ENCODE measurements around the gene YY2. TPM values are rescaled to one million over a fixed set of nuclear protein-coding genes. Genes with fewer than 3 reads are reported as not detected.

Gene YY2
- 0.30 TPM for total RNA-seq
- long read RNA-seq = 0 reads

DNA sequence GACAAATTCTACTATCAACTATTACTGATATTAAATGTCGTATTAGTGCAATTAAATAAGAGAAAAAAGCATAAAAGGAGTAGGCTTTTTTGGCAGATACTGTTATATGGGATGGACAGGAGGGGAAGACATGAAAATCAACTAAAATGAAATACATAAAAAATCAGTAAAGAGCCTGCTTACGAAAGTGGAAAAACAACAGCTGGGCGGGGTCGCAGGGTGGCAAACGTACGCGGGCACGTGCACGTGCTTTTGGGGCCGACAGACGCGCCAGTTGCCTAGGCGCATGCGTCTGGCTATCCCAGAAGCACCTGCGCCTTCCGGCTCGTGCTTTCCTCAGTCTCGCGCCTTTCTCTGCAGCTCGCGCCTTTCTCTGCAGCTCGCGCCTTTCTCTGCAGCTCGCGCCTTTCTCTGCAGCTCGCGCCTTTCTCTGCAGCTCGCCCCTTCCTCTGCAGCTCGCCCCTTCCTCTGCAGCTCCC is at the start of gene YY2:
Gene YY2, plus strand, starts transcription at position 51 of the 479 bp plus-strand sequence. CDS start 498 bp downstream, outside the sequence.
- Histone ChIP-seq H3K4me1 (no peaks in the 10 kb centered on the region), H3K9me3 (replicated peaks) (no peaks in the 10 kb centered on the region), H3K4me3 (no peak within 1 kb of the TSS), H3K36me3 (peaks cover 30% of the 10 kb centered on the region), H3K27me3 (ENCODE audit: low read depth) (no peaks in the 10 kb centered on the region), H3K27ac (replicated peaks) (no peak within 1 kb of the TSS)
- no peak for DNase-seq
- TF ChIP-seq, protein P1, sequence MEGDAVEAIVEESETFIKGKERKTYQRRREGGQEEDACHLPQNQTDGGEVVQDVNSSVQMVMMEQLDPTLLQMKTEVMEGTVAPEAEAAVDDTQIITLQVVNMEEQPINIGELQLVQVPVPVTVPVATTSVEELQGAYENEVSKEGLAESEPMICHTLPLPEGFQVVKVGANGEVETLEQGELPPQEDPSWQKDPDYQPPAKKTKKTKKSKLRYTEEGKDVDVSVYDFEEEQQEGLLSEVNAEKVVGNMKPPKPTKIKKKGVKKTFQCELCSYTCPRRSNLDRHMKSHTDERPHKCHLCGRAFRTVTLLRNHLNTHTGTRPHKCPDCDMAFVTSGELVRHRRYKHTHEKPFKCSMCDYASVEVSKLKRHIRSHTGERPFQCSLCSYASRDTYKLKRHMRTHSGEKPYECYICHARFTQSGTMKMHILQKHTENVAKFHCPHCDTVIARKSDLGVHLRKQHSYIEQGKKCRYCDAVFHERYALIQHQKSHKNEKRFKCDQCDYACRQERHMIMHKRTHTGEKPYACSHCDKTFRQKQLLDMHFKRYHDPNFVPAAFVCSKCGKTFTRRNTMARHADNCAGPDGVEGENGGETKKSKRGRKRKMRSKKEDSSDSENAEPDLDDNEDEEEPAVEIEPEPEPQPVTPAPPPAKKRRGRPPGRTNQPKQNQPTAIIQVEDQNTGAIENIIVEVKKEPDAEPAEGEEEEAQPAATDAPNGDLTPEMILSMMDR (IDR thresholded peaks at IDR 0.05; ENCODE audit: borderline replicate concordance) = no peak
- intact Hi-C loops (cut with micrococcal nuclease) = no loop called here

DNA sequence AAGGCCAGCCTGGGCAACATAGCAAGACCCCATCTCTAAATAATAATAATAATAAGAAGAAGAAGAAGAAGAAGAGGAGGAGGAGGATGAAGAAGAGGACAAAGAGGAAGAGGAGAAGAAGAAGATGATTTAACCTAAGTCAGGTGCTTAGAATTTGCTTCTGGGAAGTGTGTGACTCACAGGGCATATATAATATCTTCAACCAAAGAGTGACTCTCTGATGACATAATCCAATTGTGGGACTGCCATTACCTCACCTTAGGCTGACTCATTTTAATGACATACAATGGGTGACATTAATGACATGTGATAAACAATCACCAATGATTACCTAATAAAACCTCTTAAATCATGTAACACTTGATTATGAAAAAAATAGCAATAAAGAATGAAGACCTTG is 49.1 kb upstream of the YY2 start:
- no peak for DNase-seq

DNA sequence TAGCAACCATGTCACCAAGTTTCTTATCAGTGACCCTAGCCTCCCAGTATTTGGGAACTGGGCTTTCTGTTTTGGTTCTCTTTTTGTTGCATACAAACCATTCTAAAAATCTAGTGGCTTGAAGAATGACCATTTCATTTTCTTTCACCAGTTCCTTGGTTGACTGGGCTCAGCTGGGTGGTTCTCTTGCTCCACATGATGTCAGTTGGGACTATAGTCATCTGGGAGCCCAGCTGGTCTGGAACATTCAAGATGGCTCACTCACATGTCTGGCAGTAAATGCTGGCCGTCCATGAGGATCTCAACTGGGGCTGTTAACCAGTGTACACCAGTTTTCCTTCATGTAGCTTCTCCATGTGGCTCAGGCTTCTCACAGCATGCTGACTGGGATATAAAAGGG is 44.0 kb upstream of the YY2 start:
- H3K4me1 ChIP-seq = no peaks in the 10 kb centered on the region
- DNase-seq = no peak
- H3K36me3 ChIP-seq = no peaks in the 10 kb centered on the region
- H3K27ac ChIP-seq (replicated peaks) = no peak overlapping the region
- intact Hi-C loops (cut with micrococcal nuclease) = no loop called here
- no peaks in the 10 kb centered on the region for H3K9me3 ChIP-seq (replicated peaks)
- TF ChIP-seq, protein P1 (IDR thresholded peaks at IDR 0.05; ENCODE audit: borderline replicate concordance) = no peak
- no peaks in the 10 kb centered on the region for H3K27me3 ChIP-seq (ENCODE audit: low read depth)
- H3K4me3 ChIP-seq = no peak overlapping the region

More for the DNA sequence above, 49.1 kb upstream of the YY2 start:
- H3K9me3 ChIP-seq (replicated peaks) = no peaks in the 10 kb centered on the region
- no peak overlapping the region for H3K4me3 ChIP-seq
- no peaks in the 10 kb centered on the region for H3K36me3 ChIP-seq
- TF ChIP-seq, protein P1 (IDR thresholded peaks at IDR 0.05; ENCODE audit: borderline replicate concordance) = no peak
- intact Hi-C loops (cut with micrococcal nuclease) = no loop called here
- H3K4me1 ChIP-seq = no peaks in the 10 kb centered on the region
- H3K27ac ChIP-seq (replicated peaks) = no peak overlapping the region
- no peaks in the 10 kb centered on the region for H3K27me3 ChIP-seq (ENCODE audit: low read depth)

DNA sequence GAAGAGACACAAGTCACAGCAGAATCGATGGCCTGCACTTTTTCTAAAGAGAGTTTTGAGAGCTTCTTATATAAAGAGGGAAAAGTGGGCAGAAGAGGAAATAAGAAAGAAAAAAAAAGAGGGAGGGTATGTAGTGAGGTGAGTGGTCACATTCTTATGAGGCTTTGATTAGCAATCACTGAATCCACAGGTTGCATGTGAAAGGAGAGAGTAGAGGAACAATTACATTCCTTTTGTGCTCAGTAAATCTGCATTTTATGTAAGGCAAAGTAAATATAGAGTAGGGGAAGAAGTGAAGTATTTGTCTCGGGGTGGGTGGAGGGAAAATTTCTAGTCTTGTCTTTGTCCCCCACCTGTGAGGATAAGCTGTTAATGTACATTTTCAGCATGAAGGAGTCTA is 43.2 kb upstream of the YY2 start:
- TF ChIP-seq, protein P1 (IDR thresholded peaks at IDR 0.05; ENCODE audit: borderline replicate concordance) = no peak
- intact Hi-C loops (cut with micrococcal nuclease) = no loop called here
- H3K4me3 ChIP-seq = no peak overlapping the region

DNA sequence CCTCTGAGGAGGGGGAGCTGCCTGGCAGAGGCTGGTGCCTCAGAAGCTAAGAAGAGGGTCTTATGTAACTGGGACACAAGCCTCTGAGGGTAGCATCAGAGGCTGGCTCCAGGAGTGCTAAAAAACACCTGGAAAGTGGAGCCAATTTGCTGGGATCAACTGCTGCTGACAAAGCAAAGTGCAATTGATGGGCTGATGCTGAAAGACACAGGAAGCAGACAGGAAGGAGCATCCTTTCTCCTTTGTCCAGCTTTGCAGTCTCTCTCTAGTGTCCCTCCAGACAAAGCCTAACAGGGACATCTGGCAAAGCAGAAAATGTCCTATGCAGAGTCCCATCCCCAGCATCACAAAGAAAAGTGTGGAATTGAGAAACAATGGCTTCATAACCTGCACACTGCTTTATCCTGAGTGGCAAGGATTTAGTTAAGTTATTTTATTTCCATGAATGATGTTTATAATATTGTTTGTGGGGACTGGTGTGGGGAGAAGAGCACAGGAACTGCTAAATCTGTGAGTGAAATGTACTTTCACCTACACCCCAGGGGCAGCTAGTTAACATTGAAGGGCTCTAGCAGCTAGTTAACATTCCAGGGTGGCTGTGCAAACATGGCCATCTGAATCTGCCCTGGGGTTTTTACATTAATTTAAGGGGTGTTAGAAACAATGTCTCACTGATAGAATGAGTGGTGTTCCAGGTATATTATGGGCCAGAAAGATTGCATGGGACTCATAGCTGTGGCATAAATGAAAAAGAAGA is 42.0 kb upstream of the YY2 start:
- intact Hi-C loops (cut with micrococcal nuclease) = no loop called here

More for the DNA sequence above, 43.2 kb upstream of the YY2 start:
- Histone ChIP-seq H3K27ac (replicated peaks) (no peak overlapping the region), H3K9me3 (replicated peaks) (no peaks in the 10 kb centered on the region), H3K4me1 (no peaks in the 10 kb centered on the region), H3K27me3 (ENCODE audit: low read depth) (no peaks in the 10 kb centered on the region), H3K36me3 (no peaks in the 10 kb centered on the region)
- no peak for DNase-seq

More for the DNA sequence above, 42.0 kb upstream of the YY2 start:
- H3K27me3 ChIP-seq (ENCODE audit: low read depth) = no peaks in the 10 kb centered on the region
- no peak for DNase-seq
- no peak overlapping the region for H3K4me3 ChIP-seq
- H3K36me3 ChIP-seq = no peaks in the 10 kb centered on the region
- no peaks in the 10 kb centered on the region for H3K4me1 ChIP-seq
- TF ChIP-seq, protein P1 (IDR thresholded peaks at IDR 0.05; ENCODE audit: borderline replicate concordance) = no peak
- H3K9me3 ChIP-seq (replicated peaks) = no peaks in the 10 kb centered on the region
- no peak overlapping the region for H3K27ac ChIP-seq (replicated peaks)
